ENCODE results near the gene BOC. TPM values are rescaled to one million over a fixed set of nuclear protein-coding genes. Genes with fewer than 3 reads are reported as not detected.
A peak's percentile ranks its signal among the peaks of the same experiment; 100 is the strongest.

BOC gene
- total RNA-seq, 2 experiments from 2014 or later = 0.44 TPM; not detected in 1

GRCh38 chr3:113287111-113287802 is 75.9 kb downstream of the BOC start:
- Mint-ChIP-seq H3K4me1 (no peaks in the 10 kb centered on the region), H3K4me3 (no peak overlapping the region), H3K27me3 (no peaks in the 10 kb centered on the region), H3K27ac (no peak overlapping the region), H3K9me3 (no peaks in the 10 kb centered on the region), H3K36me3 (no peaks in the 10 kb centered on the region)
- no peak for DNase-seq

GRCh38 chr3:113287803-113288648 is 76.7 kb downstream of the BOC start:
- Mint-ChIP-seq H3K4me3 (no peak overlapping the region), H3K27ac (no peak overlapping the region), H3K4me1 (no peaks in the 10 kb centered on the region), H3K9me3 (no peaks in the 10 kb centered on the region), H3K36me3 (no peaks in the 10 kb centered on the region), H3K27me3 (no peaks in the 10 kb centered on the region)
- DNase-seq = peak; percentile 25

DNA sequence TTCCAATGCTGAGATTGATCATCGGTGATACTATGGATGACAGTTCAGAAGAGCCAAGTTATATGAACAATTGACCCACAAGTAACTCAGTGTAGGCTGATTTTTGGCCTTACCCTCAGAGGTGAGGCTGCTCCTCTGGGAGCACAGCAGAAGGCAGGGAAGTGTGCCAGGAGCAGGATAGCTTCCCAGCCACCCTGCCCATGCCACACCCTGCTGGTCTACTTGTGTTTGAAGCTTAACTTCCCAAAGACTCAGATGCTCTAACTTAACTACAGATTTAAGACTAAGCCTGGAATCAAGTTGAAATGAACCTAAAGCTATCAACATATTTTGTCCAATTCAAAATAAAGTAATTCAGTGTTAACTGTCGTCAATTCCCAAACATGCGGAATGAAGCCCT is 77.5 kb downstream of the BOC start:
- no peaks in the 10 kb centered on the region for H3K36me3 Mint-ChIP-seq
- H3K9me3 Mint-ChIP-seq = no peaks in the 10 kb centered on the region
- no peak overlapping the region for H3K27ac Mint-ChIP-seq
- H3K27me3 Mint-ChIP-seq = no peaks in the 10 kb centered on the region
- no peaks in the 10 kb centered on the region for H3K4me1 Mint-ChIP-seq
- no peak overlapping the region for H3K4me3 Mint-ChIP-seq
- no peak for DNase-seq

DNA sequence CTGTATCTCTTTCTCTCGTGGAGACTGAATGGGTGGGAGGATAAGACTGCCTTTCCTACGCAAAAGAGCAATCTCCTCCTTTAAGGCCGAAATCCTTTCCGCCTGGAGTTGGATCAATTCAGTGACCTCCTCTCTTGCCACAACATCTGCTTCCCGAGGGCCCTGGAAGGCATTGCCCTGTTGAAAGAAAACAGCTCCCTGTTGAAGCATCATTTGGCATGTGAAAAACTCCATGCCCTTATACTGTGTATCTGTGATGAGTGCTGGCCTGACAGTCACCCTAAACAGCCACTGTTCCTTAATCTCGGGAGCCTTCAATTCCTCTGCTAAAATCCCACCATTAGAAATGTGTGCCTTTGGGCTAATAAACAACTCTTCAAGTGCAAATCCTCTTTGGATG is 80.2 kb downstream of the BOC start:
- Mint-ChIP-seq H3K36me3 (no peaks in the 10 kb centered on the region), H3K4me3 (no peak overlapping the region), H3K4me1 (no peaks in the 10 kb centered on the region), H3K27ac (no peak overlapping the region), H3K27me3 (no peaks in the 10 kb centered on the region), H3K9me3 (no peaks in the 10 kb centered on the region)
- no peak for DNase-seq

DNA sequence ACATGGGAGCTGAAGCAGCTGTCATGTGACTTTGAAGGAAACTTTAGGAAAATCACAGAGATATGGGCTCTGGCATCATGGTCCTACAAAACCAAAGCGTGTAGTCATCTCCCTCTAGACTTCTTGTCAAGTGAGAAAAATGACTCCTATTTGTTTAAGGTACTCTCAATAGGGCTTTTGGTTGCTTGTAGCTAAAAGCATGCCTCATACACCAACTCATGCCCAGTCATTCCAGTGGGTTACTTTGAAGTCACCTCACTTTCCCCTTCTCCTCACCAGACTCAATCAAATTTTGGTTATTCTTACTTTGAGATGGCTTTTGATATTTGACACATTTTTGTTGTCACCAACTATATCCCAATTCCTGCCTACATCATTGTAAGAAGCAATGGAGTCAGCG is 81.6 kb downstream of the BOC start:
- H3K4me3 Mint-ChIP-seq = no peak overlapping the region
- no peaks in the 10 kb centered on the region for H3K27me3 Mint-ChIP-seq
- H3K36me3 Mint-ChIP-seq = peaks cover 2% of the 10 kb centered on the region
- DNase-seq = no peak
- H3K27ac Mint-ChIP-seq = no peak overlapping the region
- no peaks in the 10 kb centered on the region for H3K4me1 Mint-ChIP-seq
- no peaks in the 10 kb centered on the region for H3K9me3 Mint-ChIP-seq

GRCh38 chr3:113293348-113293747 is 82.0 kb downstream of the BOC start:
- H3K27ac Mint-ChIP-seq = no peak overlapping the region
- no peak overlapping the region for H3K4me3 Mint-ChIP-seq
- DNase-seq = no peak
- no peaks in the 10 kb centered on the region for H3K4me1 Mint-ChIP-seq
- H3K9me3 Mint-ChIP-seq = no peaks in the 10 kb centered on the region
- peaks cover 2% of the 10 kb centered on the region for H3K36me3 Mint-ChIP-seq
- H3K27me3 Mint-ChIP-seq = no peaks in the 10 kb centered on the region

GRCh38 chr3:113295463-113295862 is 84.1 kb downstream of the BOC start:
- Mint-ChIP-seq H3K27me3 (no peaks in the 10 kb centered on the region), H3K9me3 (no peaks in the 10 kb centered on the region), H3K36me3 (peaks cover 4% of the 10 kb centered on the region), H3K27ac (no peak overlapping the region), H3K4me3 (no peak overlapping the region), H3K4me1 (no peaks in the 10 kb centered on the region)
- DNase-seq = no peak

DNA sequence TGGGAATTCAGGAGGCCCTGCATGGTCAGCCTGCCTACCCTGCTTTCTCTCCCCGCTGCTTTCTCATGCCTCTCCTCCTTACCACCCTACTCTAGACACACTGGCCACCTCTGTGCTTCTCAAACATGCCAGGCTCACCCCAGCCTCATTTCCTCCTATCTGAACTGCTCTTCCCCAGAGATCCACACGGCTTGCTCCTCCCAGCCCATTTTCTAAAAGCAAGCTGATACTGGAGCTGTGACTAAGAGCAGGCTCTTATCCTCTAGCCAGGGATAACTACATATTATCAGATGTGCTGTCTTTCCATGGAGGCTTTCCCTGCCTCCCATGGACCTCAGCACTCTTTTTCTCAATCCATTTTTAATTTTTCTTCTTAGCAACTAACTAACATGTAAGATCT is 85.9 kb downstream of the BOC start:
- Mint-ChIP-seq H3K4me1 (no peaks in the 10 kb centered on the region), H3K9me3 (no peaks in the 10 kb centered on the region), H3K4me3 (no peak overlapping the region), H3K27me3 (no peaks in the 10 kb centered on the region), H3K36me3 (peaks cover 5% of the 10 kb centered on the region), H3K27ac (no peak overlapping the region)
- no peak for DNase-seq

DNA sequence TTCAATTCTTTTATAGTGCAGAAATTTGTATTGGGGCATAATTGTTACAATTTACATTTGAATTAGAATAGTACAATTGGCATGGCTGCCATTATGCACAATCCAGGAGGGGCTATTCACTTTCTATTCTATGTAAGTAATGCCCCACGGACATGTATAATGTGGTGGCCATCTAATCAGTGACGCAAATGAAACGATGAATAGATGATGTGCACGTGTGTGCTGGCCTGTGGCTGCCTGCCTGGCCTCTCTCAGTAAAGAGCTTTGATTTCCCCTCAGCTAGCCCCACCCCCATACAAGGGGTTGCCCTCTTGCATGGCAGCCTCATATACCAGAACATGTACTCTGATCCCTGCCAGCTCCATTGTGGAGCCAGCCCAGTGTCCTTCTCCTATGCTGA is 86.5 kb downstream of the BOC start:
- Mint-ChIP-seq H3K27me3 (no peaks in the 10 kb centered on the region), H3K9me3 (no peaks in the 10 kb centered on the region), H3K27ac (no peak overlapping the region), H3K4me3 (no peak overlapping the region), H3K4me1 (no peaks in the 10 kb centered on the region), H3K36me3 (peaks cover 5% of the 10 kb centered on the region)
- no peak for DNase-seq

DNA sequence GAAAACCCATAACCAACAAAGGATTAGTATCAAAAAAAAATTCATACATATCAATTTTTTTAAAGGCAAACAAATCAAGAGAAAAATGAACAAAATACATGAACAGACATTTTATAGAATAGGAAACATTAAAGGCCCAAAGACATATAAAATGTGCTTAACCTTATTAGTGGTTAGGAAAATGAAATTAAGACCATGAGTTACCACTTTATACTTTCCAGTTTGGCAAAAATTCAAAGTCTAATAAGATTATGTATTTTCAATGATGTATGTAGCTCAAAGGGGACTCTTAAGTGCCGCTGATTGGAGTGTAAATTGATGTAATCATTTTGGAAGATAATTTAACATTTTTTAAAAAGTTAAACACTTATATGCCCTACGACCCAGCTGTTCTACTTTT is 89.2 kb downstream of the BOC start:
- no peak for DNase-seq
- H3K4me3 Mint-ChIP-seq = no peak overlapping the region
- no peaks in the 10 kb centered on the region for H3K9me3 Mint-ChIP-seq
- H3K27me3 Mint-ChIP-seq = no peaks in the 10 kb centered on the region
- H3K36me3 Mint-ChIP-seq = peaks cover 5% of the 10 kb centered on the region
- H3K4me1 Mint-ChIP-seq = no peaks in the 10 kb centered on the region
- no peak overlapping the region for H3K27ac Mint-ChIP-seq

DNA sequence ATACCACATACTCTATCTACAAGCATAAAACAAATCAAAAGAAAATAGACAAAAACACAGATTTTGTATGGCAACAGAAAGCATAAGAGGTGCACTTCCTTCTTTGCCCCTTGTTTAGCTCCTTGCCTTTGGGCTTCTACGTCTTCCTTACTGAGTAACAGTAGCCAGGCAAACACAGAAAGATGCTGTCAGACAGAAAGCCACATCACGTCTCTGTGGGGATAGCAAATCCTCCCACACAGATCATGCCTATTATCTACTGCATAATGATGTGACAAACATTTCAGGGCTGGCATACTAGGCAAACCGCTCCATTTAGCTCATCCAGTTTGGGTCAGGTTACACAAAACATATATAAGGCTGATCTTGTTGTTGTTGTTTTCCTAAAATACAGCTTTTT is 92.7 kb downstream of the BOC start:
- Mint-ChIP-seq H3K27me3 (no peaks in the 10 kb centered on the region), H3K9me3 (no peaks in the 10 kb centered on the region), H3K4me1 (no peaks in the 10 kb centered on the region), H3K4me3 (no peak overlapping the region), H3K36me3 (peaks cover 6% of the 10 kb centered on the region), H3K27ac (no peak overlapping the region)
- no peak for DNase-seq

DNA sequence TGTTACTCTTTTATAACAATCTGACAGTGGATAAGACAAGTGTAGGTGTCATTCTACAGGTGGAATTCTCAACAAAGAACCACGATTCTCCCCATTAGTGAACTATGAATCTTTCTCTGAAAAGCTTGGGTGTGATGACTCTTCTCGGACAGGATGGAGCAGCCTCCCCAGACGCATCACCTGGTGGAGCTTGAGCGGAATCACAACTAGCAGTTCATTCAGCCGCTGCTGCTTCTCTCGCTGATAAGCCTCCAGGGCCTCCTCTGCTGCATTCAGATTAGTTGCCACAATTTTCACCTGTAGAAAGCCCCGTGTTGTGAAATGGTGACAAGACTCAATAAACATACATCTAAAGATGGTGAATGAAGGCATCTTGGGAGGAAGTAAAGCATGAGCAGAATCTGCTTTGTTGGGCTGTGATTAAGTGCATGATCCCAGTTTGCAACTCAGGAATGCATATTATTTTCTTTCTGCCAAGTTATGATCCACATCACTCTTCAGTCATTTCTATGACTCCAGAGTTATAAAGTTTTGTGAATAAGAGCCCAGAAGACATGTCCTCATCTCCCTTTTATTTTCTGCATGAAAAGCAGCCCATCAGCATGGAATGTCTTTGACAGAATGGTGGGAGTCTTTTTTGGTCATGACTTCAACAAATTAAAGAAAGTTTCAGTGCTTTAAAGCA is 93.6 kb downstream of the BOC start:
- Mint-ChIP-seq H3K27ac (no peak overlapping the region), H3K4me3 (no peak overlapping the region), H3K9me3 (no peaks in the 10 kb centered on the region), H3K27me3 (no peaks in the 10 kb centered on the region), H3K4me1 (no peaks in the 10 kb centered on the region), H3K36me3 (peaks cover 6% of the 10 kb centered on the region)
- no peak for DNase-seq

DNA sequence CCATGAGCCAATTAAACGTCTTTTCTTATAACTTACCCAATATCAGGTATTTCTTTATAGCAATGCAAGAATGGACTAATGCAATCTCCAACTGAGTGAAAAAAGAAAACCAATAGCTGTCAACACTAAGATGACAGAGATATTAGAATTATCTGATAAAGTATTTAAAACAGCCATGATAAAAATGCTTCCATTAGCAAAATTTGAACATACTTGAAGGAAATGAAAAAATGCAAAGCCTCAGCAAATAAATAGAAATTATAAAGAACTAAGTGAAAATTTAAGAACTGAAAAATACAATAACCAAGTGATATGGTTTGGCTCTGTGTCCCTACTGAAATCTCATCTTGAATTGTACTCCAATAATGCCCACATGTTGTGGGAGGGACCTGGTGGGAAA is 99.6 kb downstream of the BOC start:
- no peak overlapping the region for H3K4me3 Mint-ChIP-seq
- no peaks in the 10 kb centered on the region for H3K4me1 Mint-ChIP-seq
- no peak for DNase-seq
- H3K9me3 Mint-ChIP-seq = peaks cover 13% of the 10 kb centered on the region
- no peak overlapping the region for H3K27ac Mint-ChIP-seq
- H3K36me3 Mint-ChIP-seq = peaks cover 43% of the 10 kb centered on the region
- no peaks in the 10 kb centered on the region for H3K27me3 Mint-ChIP-seq

DNA sequence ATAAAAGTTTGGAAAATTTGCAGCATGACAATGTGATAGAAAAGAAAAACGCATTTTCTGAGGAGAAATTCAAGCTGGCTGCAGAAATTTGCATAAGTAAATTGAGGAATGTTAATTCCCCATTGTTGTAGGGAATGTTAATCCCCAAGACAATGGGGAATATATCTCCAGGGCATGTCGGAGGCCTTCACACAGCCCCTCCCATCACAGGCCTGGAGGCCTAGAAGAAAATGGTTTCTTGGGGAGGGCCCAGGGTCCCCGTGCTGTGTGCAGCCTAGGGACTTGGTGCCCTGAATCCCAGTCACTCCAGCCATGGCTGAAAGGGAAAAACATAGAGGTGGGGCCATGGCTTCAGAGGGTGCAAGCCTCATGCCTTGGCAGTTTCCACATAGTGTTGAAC is 101.1 kb downstream of the BOC start:
- Mint-ChIP-seq H3K36me3 (peaks cover 56% of the 10 kb centered on the region), H3K4me3 (no peak overlapping the region), H3K9me3 (peaks cover 16% of the 10 kb centered on the region), H3K27ac (no peak overlapping the region), H3K4me1 (no peaks in the 10 kb centered on the region), H3K27me3 (no peaks in the 10 kb centered on the region)
- DNase-seq = no peak

DNA sequence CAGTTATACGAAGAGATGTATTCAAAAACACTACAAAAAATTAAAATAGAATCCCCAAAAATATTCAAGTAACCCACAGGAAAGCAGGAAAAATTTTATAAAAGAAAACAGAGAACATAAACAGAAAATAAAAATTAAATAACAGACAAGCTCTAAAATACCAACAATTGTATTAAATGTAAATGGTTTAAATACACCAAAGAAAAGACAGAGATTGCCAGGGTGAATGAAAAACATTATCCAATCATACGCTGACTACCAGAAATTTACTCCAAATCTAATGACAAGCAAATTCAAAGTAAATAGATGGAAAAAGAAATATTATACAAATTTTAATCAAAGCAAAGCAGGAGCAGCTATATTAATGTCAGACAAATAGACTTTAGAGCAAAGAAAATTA is 103.6 kb downstream of the BOC start:
- Mint-ChIP-seq H3K9me3 (peaks cover 16% of the 10 kb centered on the region), H3K36me3 (peaks cover 71% of the 10 kb centered on the region), H3K27ac (no peak overlapping the region), H3K4me3 (no peak overlapping the region), H3K27me3 (no peaks in the 10 kb centered on the region), H3K4me1 (no peaks in the 10 kb centered on the region)
- no peak for DNase-seq
